ENCODE results near the gene TPTE2.
"Not testable (repeated sequence)": the region's sequence is repeated elsewhere in the genome, so short reads cannot be mapped to it uniquely, and the experiment has no call there.

DNA sequence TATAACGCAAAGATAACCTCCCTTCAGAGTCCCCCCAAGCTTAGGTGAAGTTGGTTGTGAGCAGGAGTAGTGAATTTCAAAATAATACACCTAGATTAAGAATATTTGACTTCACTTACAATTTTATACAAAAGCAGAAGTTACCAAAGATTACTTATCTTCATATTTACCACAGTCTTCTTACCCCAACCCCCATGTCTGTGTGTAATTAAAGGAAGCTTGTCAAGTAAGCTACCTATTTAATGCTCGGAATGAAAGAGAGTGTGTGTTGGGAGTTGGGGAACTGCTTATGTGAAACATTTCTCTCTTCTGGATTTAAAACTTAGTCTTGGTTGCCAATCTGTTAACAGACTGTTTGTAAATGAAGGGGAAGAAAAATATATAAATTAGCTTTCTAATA, 139.1 kb downstream of the TPTE2 start:
- TF ChIP-seq POLR2A (IDR thresholded peaks at IDR 0.05), result not testable (repeated sequence)
- TF ChIP-seq, protein P1, sequence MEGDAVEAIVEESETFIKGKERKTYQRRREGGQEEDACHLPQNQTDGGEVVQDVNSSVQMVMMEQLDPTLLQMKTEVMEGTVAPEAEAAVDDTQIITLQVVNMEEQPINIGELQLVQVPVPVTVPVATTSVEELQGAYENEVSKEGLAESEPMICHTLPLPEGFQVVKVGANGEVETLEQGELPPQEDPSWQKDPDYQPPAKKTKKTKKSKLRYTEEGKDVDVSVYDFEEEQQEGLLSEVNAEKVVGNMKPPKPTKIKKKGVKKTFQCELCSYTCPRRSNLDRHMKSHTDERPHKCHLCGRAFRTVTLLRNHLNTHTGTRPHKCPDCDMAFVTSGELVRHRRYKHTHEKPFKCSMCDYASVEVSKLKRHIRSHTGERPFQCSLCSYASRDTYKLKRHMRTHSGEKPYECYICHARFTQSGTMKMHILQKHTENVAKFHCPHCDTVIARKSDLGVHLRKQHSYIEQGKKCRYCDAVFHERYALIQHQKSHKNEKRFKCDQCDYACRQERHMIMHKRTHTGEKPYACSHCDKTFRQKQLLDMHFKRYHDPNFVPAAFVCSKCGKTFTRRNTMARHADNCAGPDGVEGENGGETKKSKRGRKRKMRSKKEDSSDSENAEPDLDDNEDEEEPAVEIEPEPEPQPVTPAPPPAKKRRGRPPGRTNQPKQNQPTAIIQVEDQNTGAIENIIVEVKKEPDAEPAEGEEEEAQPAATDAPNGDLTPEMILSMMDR (IDR thresholded peaks at IDR 0.05), result not testable (repeated sequence)

Data from right lobe of liver (tissue), 4 donors.